Cardiac muscle cell (in vitro differentiated cells and primary cell): ENCODE results near the gene INO80C. TPM values are rescaled to one million over a fixed set of nuclear protein-coding genes. Genes with fewer than 3 reads are reported as not detected.

Experiments used
- DNase-seq, 2 donors: peaks; one replicate each; pipeline versions ENCODE4 v3.0.0 to v3.0.0-alpha.2; 2010 to 2017; ENCODE audit warnings: low read depth in 1 of 2, low spot score in 1 of 2
- H3K27ac ChIP-seq: fragments of 200-600 bp; sonication (generic); 2 replicates; pipeline ENCODE4 v1.5.1; 2016
- H3K27me3 ChIP-seq: fragments of 200-600 bp; sonication (generic); 2 replicates; pipeline ENCODE4 v1.6.0; 2016; ENCODE audit warnings: control low read depth
- H3K36me3 ChIP-seq: fragments of 200-600 bp; sonication (generic); 2 replicates; pipeline ENCODE4 v1.5.1; 2016; ENCODE audit warnings: control low read depth
- H3K4me1 ChIP-seq: fragments of 200-600 bp; sonication (generic); 2 replicates; pipeline ENCODE4 v1.8.1; 2017; ENCODE audit warnings: low read depth, mild to moderate bottlenecking, mixed run types
- H3K4me3 ChIP-seq: fragments of 200-600 bp; sonication (generic); 2 replicates; pipeline ENCODE4 v1.5.1; 2016; ENCODE audit warnings: mild to moderate bottlenecking
- H3K9me3 ChIP-seq: fragments of 200-600 bp; sonication (generic); 2 replicates; pipeline ENCODE4 v1.5.1; 2017; ENCODE audit warnings: low read depth, mild to moderate bottlenecking, control low read depth
- polyA plus RNA-seq: library from polyadenylated mRNA; unstranded; fragments of >200 nt; fragmentation: Nextera tagmentation; extraction: Ambion mirVana; gene quantifications from 2 replicates; pipeline ENCODE4 v1.2.1, GENCODE V29; 2016
- total RNA-seq: library from RNA; depleted of rRNA; stranded (reverse); fragments of >200 nt; gene quantifications from 2 replicates; pipeline ENCODE4 v1.2.3, GENCODE V29; 2016
- TF ChIP-seq, protein P1 (sequence below): IDR thresholded peaks from 2 replicates; pipeline ENCODE4 v1.5.1; 2012; ENCODE audit warnings: low read depth, mild to moderate bottlenecking, low read length

Gene INO80C
- total and polyA plus RNA-seq, 2 experiments from 2014 or later: 13.5 to 27.8 TPM

DNA sequence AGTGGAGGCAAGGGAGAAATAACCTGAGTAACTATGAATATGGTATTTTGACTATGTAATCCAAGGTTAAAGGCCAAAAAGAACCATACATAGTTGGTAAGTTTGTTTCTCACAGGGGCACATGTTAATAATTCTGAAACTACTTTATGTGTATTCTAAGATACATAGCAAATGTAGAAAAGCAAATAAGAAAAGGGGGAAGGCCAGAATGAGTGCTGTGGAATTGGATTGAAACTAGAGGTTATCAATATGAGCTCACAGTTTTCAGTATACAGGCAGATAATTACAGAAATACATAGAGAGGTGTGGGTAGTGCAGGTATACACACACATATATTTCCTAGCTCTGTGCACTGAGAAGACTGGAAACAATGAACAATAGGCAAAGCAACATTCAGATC, 13.7 kb downstream of the INO80C start:
- DNase-seq: no peak
- Histone ChIP-seq H3K4me1 (no peaks in the 10 kb centered on the region), H3K4me3 (no peak overlapping the region), H3K36me3 (no peaks in the 10 kb centered on the region), H3K9me3 (no peaks in the 10 kb centered on the region), H3K27me3 (no peaks in the 10 kb centered on the region), H3K27ac (no peak overlapping the region)
- TF ChIP-seq, protein P1, sequence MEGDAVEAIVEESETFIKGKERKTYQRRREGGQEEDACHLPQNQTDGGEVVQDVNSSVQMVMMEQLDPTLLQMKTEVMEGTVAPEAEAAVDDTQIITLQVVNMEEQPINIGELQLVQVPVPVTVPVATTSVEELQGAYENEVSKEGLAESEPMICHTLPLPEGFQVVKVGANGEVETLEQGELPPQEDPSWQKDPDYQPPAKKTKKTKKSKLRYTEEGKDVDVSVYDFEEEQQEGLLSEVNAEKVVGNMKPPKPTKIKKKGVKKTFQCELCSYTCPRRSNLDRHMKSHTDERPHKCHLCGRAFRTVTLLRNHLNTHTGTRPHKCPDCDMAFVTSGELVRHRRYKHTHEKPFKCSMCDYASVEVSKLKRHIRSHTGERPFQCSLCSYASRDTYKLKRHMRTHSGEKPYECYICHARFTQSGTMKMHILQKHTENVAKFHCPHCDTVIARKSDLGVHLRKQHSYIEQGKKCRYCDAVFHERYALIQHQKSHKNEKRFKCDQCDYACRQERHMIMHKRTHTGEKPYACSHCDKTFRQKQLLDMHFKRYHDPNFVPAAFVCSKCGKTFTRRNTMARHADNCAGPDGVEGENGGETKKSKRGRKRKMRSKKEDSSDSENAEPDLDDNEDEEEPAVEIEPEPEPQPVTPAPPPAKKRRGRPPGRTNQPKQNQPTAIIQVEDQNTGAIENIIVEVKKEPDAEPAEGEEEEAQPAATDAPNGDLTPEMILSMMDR: no peak

- H3K4me3 ChIP-seq: no peak overlapping the region
- H3K9me3 ChIP-seq: no peaks in the 10 kb centered on the region
- TF ChIP-seq, protein P1: no peak
- no peaks in the 10 kb centered on the region for H3K27me3 ChIP-seq
- DNase-seq: no peak
- no peak overlapping the region for H3K27ac ChIP-seq
- H3K4me1 ChIP-seq: no peaks in the 10 kb centered on the region
- H3K36me3 ChIP-seq: no peaks in the 10 kb centered on the region
Observed at GRCh38 chr18:35481960-35482366, 15.8 kb downstream of the INO80C start.

DNA sequence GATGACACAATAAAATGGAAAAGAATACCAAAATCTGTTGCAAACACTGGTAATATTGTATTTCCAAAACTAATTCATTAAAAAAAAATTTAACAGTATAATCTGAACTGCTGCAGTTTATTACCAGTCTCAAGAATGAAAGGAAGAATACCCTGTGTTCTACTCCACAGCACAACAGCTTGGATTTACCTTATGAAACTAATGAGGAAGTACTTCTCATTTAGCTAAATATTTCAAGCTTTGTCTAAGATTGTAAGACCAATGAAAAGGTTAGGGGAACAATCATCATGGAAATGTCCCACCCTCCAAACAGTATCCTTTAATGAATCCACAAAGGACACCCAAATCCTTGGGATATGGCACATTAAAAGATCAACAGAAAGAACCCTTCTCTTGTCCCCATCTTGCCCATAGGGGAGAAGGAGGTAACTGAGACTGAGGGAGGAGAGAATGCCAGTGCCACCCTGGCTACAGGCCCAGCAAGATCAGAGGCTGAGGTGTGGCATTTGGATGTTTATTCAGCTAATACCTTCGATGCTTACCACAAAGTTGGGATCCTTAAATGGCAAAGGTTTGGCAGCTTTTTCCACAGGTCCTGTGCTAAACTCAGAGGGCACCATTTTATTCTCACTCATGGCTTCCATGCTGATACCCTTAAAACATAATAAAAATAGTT, 17.7 kb downstream of the INO80C start:
- TF ChIP-seq, protein P1: no peak
- Histone ChIP-seq H3K4me1 (no peaks in the 10 kb centered on the region), H3K9me3 (no peaks in the 10 kb centered on the region), H3K27me3 (no peaks in the 10 kb centered on the region), H3K4me3 (no peak overlapping the region), H3K27ac (no peak overlapping the region), H3K36me3 (no peaks in the 10 kb centered on the region)
- DNase-seq: no peak

GRCh38 chr18:35478520-35479435, 19.0 kb downstream of the INO80C start:
- Histone ChIP-seq H3K27me3 (no peaks in the 10 kb centered on the region), H3K4me1 (no peaks in the 10 kb centered on the region), H3K27ac (no peak overlapping the region), H3K36me3 (no peaks in the 10 kb centered on the region), H3K4me3 (no peak overlapping the region), H3K9me3 (no peaks in the 10 kb centered on the region)
- DNase-seq: peak in 1 of 2 donors; percentile 39
- TF ChIP-seq, protein P1: no peak

- TF ChIP-seq, protein P1: no peak
- Histone ChIP-seq H3K27me3 (no peaks in the 10 kb centered on the region), H3K36me3 (no peaks in the 10 kb centered on the region), H3K27ac (no peak overlapping the region), H3K4me3 (no peak overlapping the region), H3K4me1 (no peaks in the 10 kb centered on the region), H3K9me3 (no peaks in the 10 kb centered on the region)
- no peak for DNase-seq
Observed at GRCh38 chr18:35477974-35478373, 19.8 kb downstream of the INO80C start.
